Parathyroid adenoma (tissue), 2 donors: ENCODE data around the gene NOL3.

Source experiments
- H2AFZ ChIP-seq: fragments of 300-600 bp; sonication (generic); one replicate; pipeline ENCODE4 v1.7.0; 2017; ENCODE audit warnings: antibody characterized with exemption, mild to moderate bottlenecking
- H3K27ac ChIP-seq: fragments of 300-600 bp; sonication (generic); one replicate; pipeline ENCODE4 v1.7.0; 2017
- H3K27me3 ChIP-seq: fragments of 300-600 bp; sonication (generic); one replicate; pipeline ENCODE4 v1.7.0; 2017; ENCODE audit warnings: low read length; ENCODE audit not compliant: control insufficient read depth, insufficient read depth
- H3K36me3 ChIP-seq: fragments of 300-600 bp; sonication (generic); one replicate; pipeline ENCODE4 v1.7.0; 2017; ENCODE audit warnings: low read length; ENCODE audit not compliant: control insufficient read depth, insufficient read depth
- H3K4me1 ChIP-seq: fragments of 300-600 bp; sonication (generic); one replicate; pipeline ENCODE4 v1.7.0; 2017; ENCODE audit warnings: control low read depth
- H3K4me2 ChIP-seq: fragments of 300-600 bp; sonication (generic); one replicate; pipeline ENCODE4 v1.7.0; 2017; ENCODE audit warnings: low read length
- H3K4me3 ChIP-seq: fragments of 300-600 bp; sonication (generic); one replicate; pipeline ENCODE4 v1.7.0; 2017; ENCODE audit warnings: low read depth, low read length
- H3K79me2 ChIP-seq: fragments of 300-600 bp; sonication (generic); one replicate; pipeline ENCODE4 v1.7.0; 2017; ENCODE audit warnings: control low read depth
- H3K9ac ChIP-seq: fragments of 300-600 bp; sonication (generic); one replicate; pipeline ENCODE4 v1.7.0; 2017; ENCODE audit warnings: mild to moderate bottlenecking
- H3K9me3 ChIP-seq: fragments of 300-600 bp; sonication (generic); one replicate; pipeline ENCODE4 v1.7.0; 2017; ENCODE audit warnings: low read length; ENCODE audit not compliant: control insufficient read depth
- CTCF ChIP-seq: fragments of 300-600 bp; sonication (generic); IDR thresholded peaks from one replicate; pipeline ENCODE4 v1.7.0; 2017; ENCODE audit warnings: antibody characterized with exemption, mild to moderate bottlenecking
- donor health status: primary hyperparathyroidism.

NOL3 gene

DNA sequence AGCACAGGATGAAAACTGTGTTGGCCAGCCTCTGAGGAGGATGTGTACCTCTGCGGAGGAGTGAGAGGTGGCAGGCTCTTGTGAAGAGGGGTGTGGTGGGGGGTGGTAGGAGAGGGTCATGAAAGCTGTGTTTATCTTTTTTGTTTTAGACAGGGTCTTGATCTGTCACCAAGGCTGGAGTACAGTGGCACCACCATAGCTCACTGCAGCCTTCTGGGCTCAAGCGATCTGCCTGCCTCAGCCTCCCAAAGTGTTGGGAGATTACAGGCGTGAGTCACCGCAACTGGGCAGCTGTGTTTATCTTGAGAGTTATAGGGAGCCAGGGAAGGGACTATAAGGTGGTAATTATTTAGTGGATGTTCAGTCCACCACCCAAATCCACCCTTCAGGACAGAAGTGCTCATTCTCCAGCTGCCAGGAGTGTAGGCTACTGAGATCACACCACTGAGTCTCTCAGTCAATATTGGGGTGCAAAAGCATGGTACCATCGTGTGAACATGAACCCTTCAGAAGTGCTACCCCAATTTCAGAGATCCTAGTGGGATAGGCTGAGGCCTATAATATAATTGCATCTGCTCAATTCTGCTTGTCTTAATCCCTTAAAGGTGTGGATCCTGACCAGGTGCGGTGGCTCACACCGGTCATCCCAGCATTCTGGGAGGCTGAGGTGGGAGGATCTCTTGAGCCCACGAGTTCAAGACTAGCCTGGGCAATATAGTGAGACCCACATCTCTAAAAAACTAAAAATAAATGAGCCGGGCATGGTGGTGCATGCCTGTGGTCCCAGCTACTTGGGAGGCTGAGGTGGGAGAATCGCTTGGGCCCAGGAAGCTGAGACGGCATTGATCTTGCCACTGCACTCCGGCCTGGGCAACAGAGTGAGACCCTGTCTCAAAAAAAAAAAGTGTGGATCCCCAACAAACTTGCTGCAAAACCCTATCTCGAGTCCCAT, 20.4 kb downstream of the NOL3 start:
- Histone ChIP-seq H3K9me3 (no peaks in the 10 kb centered on the region), H3K79me2 (peaks cover 10% of the 10 kb centered on the region), H3K9ac (no peak overlapping the region), H3K27ac (no peak overlapping the region), H3K36me3 (no peaks in the 10 kb centered on the region), H3K27me3 (no peaks in the 10 kb centered on the region), H3K4me3 (no peak overlapping the region), H2AFZ (no peak overlapping the region), H3K4me1 (peaks cover 13% of the 10 kb centered on the region), H3K4me2 (no peak overlapping the region)
- no peak for TF ChIP-seq CTCF

GRCh38 chr16:67191411-67191994, 21.2 kb downstream of the NOL3 start:
- H3K27ac ChIP-seq = no peak overlapping the region
- no peaks in the 10 kb centered on the region for H3K9me3 ChIP-seq
- H3K4me3 ChIP-seq = no peak overlapping the region
- peak overlapping the region; percentile 1 for H2AFZ ChIP-seq
- peaks cover 10% of the 10 kb centered on the region for H3K79me2 ChIP-seq
- no peak overlapping the region for H3K9ac ChIP-seq
- H3K36me3 ChIP-seq = no peaks in the 10 kb centered on the region
- no peak for TF ChIP-seq CTCF
- peaks cover 11% of the 10 kb centered on the region for H3K4me1 ChIP-seq
- no peaks in the 10 kb centered on the region for H3K27me3 ChIP-seq
- H3K4me2 ChIP-seq = peak overlapping the region; percentile 28

GRCh38 chr16:67191995-67192681, 21.8 kb downstream of the NOL3 start, which contains the start of gene E2F4:
E2F4 (plus strand) TSS chr16:67192155; CDS start chr16:67192228, 73 bp downstream.
- peak within 1 kb of the TSS; percentile 95 for H3K4me2 ChIP-seq
- peak within 1 kb of the TSS; percentile 56 for H3K27ac ChIP-seq
- peaks cover 10% of the 10 kb centered on the region for H3K79me2 ChIP-seq
- H3K27me3 ChIP-seq = no peaks in the 10 kb centered on the region
- peak within 1 kb of the TSS; percentile 71 for H2AFZ ChIP-seq
- H3K4me3 ChIP-seq = peak within 1 kb of the TSS; percentile 86
- H3K36me3 ChIP-seq = no peaks in the 10 kb centered on the region
- no peaks in the 10 kb centered on the region for H3K9me3 ChIP-seq
- peaks cover 11% of the 10 kb centered on the region for H3K4me1 ChIP-seq
- peak within 1 kb of the TSS; percentile 86 for H3K9ac ChIP-seq
- TF ChIP-seq CTCF = peak; percentile 14

GRCh38 chr16:67192781-67193361, 22.5 kb downstream of the NOL3 start:
- Histone ChIP-seq H3K4me3 (peak overlapping the region; percentile 86), H3K9me3 (no peaks in the 10 kb centered on the region), H3K27me3 (no peaks in the 10 kb centered on the region), H3K36me3 (no peaks in the 10 kb centered on the region), H3K9ac (no peak overlapping the region), H3K4me1 (peaks cover 11% of the 10 kb centered on the region), H3K4me2 (peak overlapping the region; percentile 95), H3K79me2 (peaks cover 10% of the 10 kb centered on the region), H2AFZ (no peak overlapping the region), H3K27ac (no peak overlapping the region)
- TF ChIP-seq CTCF = no peak
